Stimulated activated CD8-positive, alpha-beta memory T cell treated with anti-CD3 and anti-CD28 coated beads, Interleukin-15, amount 100 ng/mL, for 4 hours (primary cell): Measurements from ENCODE around the gene PTP4A1.

ENCODE experiments used
- DNase-seq, 2 donors: peaks; one replicate each; pipeline ENCODE4 v3.0.0-alpha.2; 2020; ENCODE audit warnings: low read depth in 2 of 2

Gene PTP4A1

GRCh38 chr6:63556369-63556768 lies 15.9 kb upstream of the PTP4A1 start:
- no peak for DNase-seq

- no peak for DNase-seq
Observed at GRCh38 chr6:63558278-63558677, 14.0 kb upstream of the PTP4A1 start.

- DNase-seq: no peak
Observed at GRCh38 chr6:63560801-63561287, 11.4 kb upstream of the PTP4A1 start.

- no peak for DNase-seq
Observed at GRCh38 chr6:63561288-63561687, 11.0 kb upstream of the PTP4A1 start.

GRCh38 chr6:63563235-63563634 lies 9.0 kb upstream of the PTP4A1 start:
- no peak for DNase-seq

- no peak for DNase-seq
Observed at GRCh38 chr6:63565058-63565726, 7.1 kb upstream of the PTP4A1 start.

GRCh38 chr6:63565727-63566596 lies 6.3 kb upstream of the PTP4A1 start:
- DNase-seq: no peak

GRCh38 chr6:63567966-63568365 lies 4.3 kb upstream of the PTP4A1 start:
- DNase-seq: no peak

GRCh38 chr6:63571361-63572043 lies 778 bp upstream of the PTP4A1 start:
- DNase-seq: peak in 1 of 2 donors; percentile 3

GRCh38 chr6:63572747-63573075 lies 431 bp downstream of the PTP4A1 start:
- peak in 1 of 2 donors; percentile 13 for DNase-seq

GRCh38 chr6:63573076-63573898 lies 1.0 kb downstream of the PTP4A1 start:
- DNase-seq: peak; percentile 27 to 42

GRCh38 chr6:63573899-63574553 lies 1.7 kb downstream of the PTP4A1 start:
- DNase-seq: no peak

- DNase-seq: no peak
Observed at GRCh38 chr6:63574554-63574900, 2.2 kb downstream of the PTP4A1 start.

GRCh38 chr6:63576147-63576772 lies 4.0 kb downstream of the PTP4A1 start:
- DNase-seq: no peak

GRCh38 chr6:63576985-63577712 lies 4.9 kb downstream of the PTP4A1 start:
- DNase-seq: no peak

- no peak for DNase-seq
Observed at GRCh38 chr6:63578757-63579156, 6.5 kb downstream of the PTP4A1 start.

GRCh38 chr6:63579937-63580703 lies 7.8 kb downstream of the PTP4A1 start:
- DNase-seq: no peak

- DNase-seq: no peak
Observed at GRCh38 chr6:63580704-63580961, 8.4 kb downstream of the PTP4A1 start.

GRCh38 chr6:63581355-63582013 lies 9.2 kb downstream of the PTP4A1 start:
- DNase-seq: no peak
